HepG2 (cell line): ENCODE measurements around the gene CAMK1D. TPM values are rescaled to one million over a fixed set of nuclear protein-coding genes. Genes with fewer than 3 reads are reported as not detected.

Source experiments
- ATAC-seq: fragments of 200-7000 bp; cut with Tn5 transposase; 3 replicates; pipeline ENCODE4 v1.9.1; 2020; ENCODE audit warnings: mild to moderate bottlenecking, moderate library complexity
- BruUV-seq: library from RNA; stranded (reverse); fragments of 400-500 nt; replicated peaks from 2 replicates; lab custom pipeline; 2021; lab: Mats Ljungman, UMichigan
- CTCF ChIA-PET: fragments of 300-600 bp; formaldehyde crosslinking; extraction: SDS; loops from one replicate; lab custom pipeline; 2021; ENCODE audit warnings: low total read pairs, inconsistent platforms, low intra/inter-chr PET ratio; lab: Yijun Ruan, JAX
- POLR2A ChIA-PET: fragments of 350-600 bp; sonication (Branson Sonifier 250); formaldehyde crosslinking; loops from one replicate; lab custom pipeline; 2020; ENCODE audit warnings: antibody characterized with exemption, inconsistent platforms; lab: Yijun Ruan, JAX
- DNase-seq: peaks from one replicate; pipeline ENCODE4 v3.0.0-alpha.2; 2015; ENCODE audit warnings: low spot score
- FAIRE-seq: peaks from 3 replicates; lab custom pipeline; 2011; peaks lifted over from hg19 to GRCh38; lab: Jason Lieb, UNC
- H2AFZ ChIP-seq: one replicate; pipeline ENCODE4 v1.6.1; 2011; ENCODE audit warnings: low read length, inconsistent platforms
- H3K27ac ChIP-seq: fragments of 300-600 bp; 3 replicates; pipeline ENCODE4 v1.8.0; 2011; ENCODE audit warnings: mixed run types, mild to moderate bottlenecking, mixed read lengths, low read length, inconsistent platforms; ENCODE audit not compliant: insufficient read depth; ENCODE audit errors: extremely low read length
- H3K27me3 ChIP-seq, 2 experiments: fragments of 200-600 bp in 1 of 2; 2 replicates in 1 of 2; 3 replicates in 1 of 2; pipeline versions ENCODE4 v1.6.0 to v1.8.0; 2011; ENCODE audit warnings: low read length in 2 of 2, mild to moderate bottlenecking in 2 of 2, moderate library complexity in 2 of 2, inconsistent platforms in 1 of 2; ENCODE audit not compliant: insufficient read depth in 2 of 2, control insufficient read depth in 1 of 2
- H3K36me3 ChIP-seq, 2 experiments: fragments of 200-600 bp in 1 of 2; replicated peaks in 1 of 2; 2 replicates in 1 of 2; 3 replicates in 1 of 2; pipeline versions ENCODE4 v1.5.1 to v1.8.0; 2011; ENCODE audit warnings: low read length in 2 of 2, inconsistent platforms in 1 of 2; ENCODE audit not compliant: insufficient read depth in 2 of 2, control insufficient read depth in 1 of 2
- H3K4me1 ChIP-seq: 2 replicates; pipeline ENCODE4 v1.5.1; 2012; ENCODE audit warnings: low read length, inconsistent platforms; ENCODE audit not compliant: insufficient read depth
- H3K4me2 ChIP-seq: 2 replicates; pipeline ENCODE4 v1.6.0; 2011; ENCODE audit warnings: low read depth, low read length, inconsistent platforms
- H3K4me3 ChIP-seq, 3 experiments: fragments of 200-600 bp in 1 of 3; sonication (generic), shearing (Covaris generic) in 1 of 3; replicated peaks in 1 of 3; 2 replicates each; pipeline ENCODE4 v1.5.1; 2011 to 2016; ENCODE audit warnings: low read length in 3 of 3, inconsistent platforms in 2 of 3, low read depth in 2 of 3, mild to moderate bottlenecking in 2 of 3, control low read depth in 1 of 3, mixed read lengths in 1 of 3; ENCODE audit not compliant: insufficient read depth in 1 of 3
- H3K79me2 ChIP-seq: one replicate; pipeline ENCODE4 v1.6.1; 2011; ENCODE audit warnings: low read length, inconsistent platforms; ENCODE audit not compliant: insufficient read depth
- H3K9ac ChIP-seq: 2 replicates; pipeline ENCODE4 v1.6.0; 2011; ENCODE audit warnings: mild to moderate bottlenecking, low read depth, low read length, inconsistent platforms; ENCODE audit not compliant: insufficient read depth
- H3K9me3 ChIP-seq: 2 replicates; pipeline ENCODE4 v1.5.1; 2012; ENCODE audit warnings: mild to moderate bottlenecking, low read length
- H4K20me1 ChIP-seq: 2 replicates; pipeline ENCODE4 v1.6.0; 2011; ENCODE audit warnings: inconsistent platforms, mild to moderate bottlenecking, low read length, moderate library complexity; ENCODE audit not compliant: insufficient read depth
- BHLHE40 ChIP-seq: IDR thresholded peaks from 2 replicates; pipeline ENCODE4 v1.6.1; 2011; ENCODE audit warnings: low read length, improper control_type of control experiment
- KDM5A ChIP-seq: fragments of 200-600 bp; sonication (generic); IDR thresholded peaks from 2 replicates; pipeline ENCODE4 v1.7.0; 2018; ENCODE audit warnings: antibody characterized with exemption, mild to moderate bottlenecking, low read length, borderline replicate concordance
- KLF9 ChIP-seq: IDR thresholded peaks from 2 replicates; pipeline ENCODE4 v1.6.1; 2016; ENCODE audit warnings: low read depth
- MEIS2 ChIP-seq: sonication (generic); formaldehyde crosslinking; IDR thresholded peaks from 2 replicates; pipeline ENCODE4 v1.9.0; 2021; ENCODE audit warnings: mild to moderate bottlenecking, missing genetic modification reagents
- SMARCC2 ChIP-seq: fragments of 450-650 bp; IDR thresholded peaks from 2 replicates; pipeline ENCODE4 v1.6.1; 2017; ENCODE audit warnings: antibody characterized with exemption, mild to moderate bottlenecking
- SMARCE1 ChIP-seq: fragments of 450-650 bp; IDR thresholded peaks from 2 replicates; pipeline ENCODE4 v1.6.1; 2017; ENCODE audit warnings: borderline replicate concordance
- ZNF224 ChIP-seq: sonication (generic); formaldehyde crosslinking; IDR thresholded peaks from 2 replicates; pipeline ENCODE4 v1.5.0; 2020; ENCODE audit warnings: mild to moderate bottlenecking, missing genetic modification reagents
- ZNF337 ChIP-seq: sonication (generic); formaldehyde crosslinking; IDR thresholded peaks from 2 replicates; pipeline ENCODE4 v1.5.1; 2020; ENCODE audit warnings: missing genetic modification reagents, low read depth, mild to moderate bottlenecking, borderline replicate concordance
- ZNF670 ChIP-seq: sonication (generic); formaldehyde crosslinking; IDR thresholded peaks from 2 replicates; pipeline ENCODE4 v1.8.0; 2022; ENCODE audit warnings: mild to moderate bottlenecking, missing genetic modification reagents, borderline replicate concordance
- ZNF672 ChIP-seq: sonication (generic); formaldehyde crosslinking; IDR thresholded peaks from 2 replicates; pipeline ENCODE4 v1.8.1; 2022; ENCODE audit warnings: missing genetic modification reagents
- ZSCAN29 ChIP-seq: sonication (generic); formaldehyde crosslinking; conservative IDR thresholded peaks from 2 replicates; pipeline ENCODE4 v1.4.0; 2020; ENCODE audit warnings: mild to moderate bottlenecking, missing genetic modification reagents
- WGBS: methylation state at CpG from one replicate; pipeline ENCODE4 v1.1.6; 2017; ENCODE audit warnings: low lambda C conversion rate; 5-methylcytosine and 5-hydroxymethylcytosine counted together
- in situ Hi-C: cut with HindIII; loops from 2 replicates; pipeline ENCODE4 v1.10.0; 2017; ENCODE audit warnings: low pct_unique_long_range_greater_than_20kb; ENCODE audit not compliant: extremely low pct_ligation_motif_present
- intact Hi-C: fragments of 100-400 bp; cut with micrococcal nuclease; formaldehyde crosslinking; loops from one replicate; pipeline ENCODE4 v1.10.0; 2022; ENCODE audit not compliant: unreplicated experiment
- polyA plus RNA-seq, 8 experiments: library from polyadenylated mRNA; depleted of rRNA in 3 of 8; stranded (reverse) in 7 of 8; unstranded in 1 of 8; fragments of >200 nt; fragmentation: Illumina TruSeq in 4 of 8; extraction: Trizol in 4 of 8; gene quantifications; 2 replicates each; pipeline versions ENCODE4 v1.2.1 to v1.2.3, GENCODE V29; 2011 to 2016; ENCODE audit warnings: low read depth in 4 of 8, missing spikeins in 1 of 8, mixed read lengths in 1 of 8; ENCODE audit not compliant: insufficient read depth in 1 of 8
- total RNA-seq, 5 experiments: library from RNA; depleted of rRNA; stranded (reverse); fragments of >200 nt; fragmentation: Illumina TruSeq; extraction: Trizol; gene quantifications; 2 replicates each; pipeline ENCODE4 v1.2.3, GENCODE V29; 2016; ENCODE audit warnings: low read depth in 1 of 5
- TF ChIP-seq, protein P1 (sequence below): sonication (generic); formaldehyde crosslinking; IDR thresholded peaks from 2 replicates; pipeline ENCODE4 v1.4.0; 2020; ENCODE audit warnings: missing genetic modification reagents
- TF ChIP-seq, protein P2 (sequence below): sonication (generic); formaldehyde crosslinking; IDR thresholded peaks from 2 replicates; pipeline ENCODE4 v1.4.0; 2020; ENCODE audit warnings: missing genetic modification reagents
- TF ChIP-seq, protein P3 (sequence below): IDR thresholded peaks from 2 replicates; pipeline ENCODE4 v1.6.1; 2016; ENCODE audit warnings: missing genetic modification reagents, missing compliant biosample characterization
- TF ChIP-seq, protein P4 (sequence below), 2 experiments: sonication (generic) in 1 of 2; formaldehyde crosslinking in 1 of 2; IDR thresholded peaks; 2 replicates each; pipeline versions ENCODE4 v1.4.0 to v1.6.1; 2016 to 2020; ENCODE audit warnings: borderline replicate concordance in 1 of 2, low read depth in 1 of 2, mild to moderate bottlenecking in 1 of 2, missing genetic modification reagents in 1 of 2

Gene CAMK1D
- total and polyA plus RNA-seq, 2 of the 13 experiments (the other 11 are each of a cell fraction or from before 2014, with no cell fraction given), result under 0.01 TPM; not detected in 1

DNA sequence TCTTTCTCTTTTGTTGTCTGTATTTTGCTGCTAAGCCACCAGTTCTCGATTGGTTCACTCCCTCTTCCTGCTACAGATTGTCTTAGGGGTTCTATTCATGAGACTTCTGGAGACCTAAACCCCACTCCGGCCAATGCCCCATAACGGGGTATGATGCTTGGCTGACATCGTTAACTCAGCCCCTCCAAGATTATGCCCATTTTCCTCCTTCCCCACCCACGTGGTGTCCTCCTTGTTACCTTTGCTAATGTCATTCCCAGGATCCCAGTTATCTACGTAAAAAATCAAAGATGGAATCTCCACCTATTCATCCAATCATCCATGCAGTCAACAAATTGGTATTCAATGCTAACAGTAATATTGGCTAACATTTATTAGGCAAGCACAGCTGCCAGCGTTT, 228.3 kb downstream of the CAMK1D start (continued):
- TF ChIP-seq, protein P1, sequence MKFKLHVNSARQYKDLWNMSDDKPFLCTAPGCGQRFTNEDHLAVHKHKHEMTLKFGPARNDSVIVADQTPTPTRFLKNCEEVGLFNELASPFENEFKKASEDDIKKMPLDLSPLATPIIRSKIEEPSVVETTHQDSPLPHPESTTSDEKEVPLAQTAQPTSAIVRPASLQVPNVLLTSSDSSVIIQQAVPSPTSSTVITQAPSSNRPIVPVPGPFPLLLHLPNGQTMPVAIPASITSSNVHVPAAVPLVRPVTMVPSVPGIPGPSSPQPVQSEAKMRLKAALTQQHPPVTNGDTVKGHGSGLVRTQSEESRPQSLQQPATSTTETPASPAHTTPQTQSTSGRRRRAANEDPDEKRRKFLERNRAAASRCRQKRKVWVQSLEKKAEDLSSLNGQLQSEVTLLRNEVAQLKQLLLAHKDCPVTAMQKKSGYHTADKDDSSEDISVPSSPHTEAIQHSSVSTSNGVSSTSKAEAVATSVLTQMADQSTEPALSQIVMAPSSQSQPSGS (CRISPR knock-in tag), result no peak
- TF ChIP-seq ZNF224 (CRISPR knock-in tag), result no peak
- TF ChIP-seq, protein P2, sequence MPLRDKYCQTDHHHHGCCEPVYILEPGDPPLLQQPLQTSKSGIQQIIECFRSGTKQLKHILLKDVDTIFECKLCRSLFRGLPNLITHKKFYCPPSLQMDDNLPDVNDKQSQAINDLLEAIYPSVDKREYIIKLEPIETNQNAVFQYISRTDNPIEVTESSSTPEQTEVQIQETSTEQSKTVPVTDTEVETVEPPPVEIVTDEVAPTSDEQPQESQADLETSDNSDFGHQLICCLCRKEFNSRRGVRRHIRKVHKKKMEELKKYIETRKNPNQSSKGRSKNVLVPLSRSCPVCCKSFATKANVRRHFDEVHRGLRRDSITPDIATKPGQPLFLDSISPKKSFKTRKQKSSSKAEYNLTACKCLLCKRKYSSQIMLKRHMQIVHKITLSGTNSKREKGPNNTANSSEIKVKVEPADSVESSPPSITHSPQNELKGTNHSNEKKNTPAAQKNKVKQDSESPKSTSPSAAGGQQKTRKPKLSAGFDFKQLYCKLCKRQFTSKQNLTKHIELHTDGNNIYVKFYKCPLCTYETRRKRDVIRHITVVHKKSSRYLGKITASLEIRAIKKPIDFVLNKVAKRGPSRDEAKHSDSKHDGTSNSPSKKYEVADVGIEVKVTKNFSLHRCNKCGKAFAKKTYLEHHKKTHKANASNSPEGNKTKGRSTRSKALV, result no peak
- TF ChIP-seq, protein P3, sequence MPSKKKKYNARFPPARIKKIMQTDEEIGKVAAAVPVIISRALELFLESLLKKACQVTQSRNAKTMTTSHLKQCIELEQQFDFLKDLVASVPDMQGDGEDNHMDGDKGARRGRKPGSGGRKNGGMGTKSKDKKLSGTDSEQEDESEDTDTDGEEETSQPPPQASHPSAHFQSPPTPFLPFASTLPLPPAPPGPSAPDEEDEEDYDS, result no peak
- no peak for TF ChIP-seq KDM5A
- no peak for TF ChIP-seq ZNF670 (CRISPR knock-in tag)
- TF ChIP-seq ZNF337 (CRISPR knock-in tag), result no peak

DNA sequence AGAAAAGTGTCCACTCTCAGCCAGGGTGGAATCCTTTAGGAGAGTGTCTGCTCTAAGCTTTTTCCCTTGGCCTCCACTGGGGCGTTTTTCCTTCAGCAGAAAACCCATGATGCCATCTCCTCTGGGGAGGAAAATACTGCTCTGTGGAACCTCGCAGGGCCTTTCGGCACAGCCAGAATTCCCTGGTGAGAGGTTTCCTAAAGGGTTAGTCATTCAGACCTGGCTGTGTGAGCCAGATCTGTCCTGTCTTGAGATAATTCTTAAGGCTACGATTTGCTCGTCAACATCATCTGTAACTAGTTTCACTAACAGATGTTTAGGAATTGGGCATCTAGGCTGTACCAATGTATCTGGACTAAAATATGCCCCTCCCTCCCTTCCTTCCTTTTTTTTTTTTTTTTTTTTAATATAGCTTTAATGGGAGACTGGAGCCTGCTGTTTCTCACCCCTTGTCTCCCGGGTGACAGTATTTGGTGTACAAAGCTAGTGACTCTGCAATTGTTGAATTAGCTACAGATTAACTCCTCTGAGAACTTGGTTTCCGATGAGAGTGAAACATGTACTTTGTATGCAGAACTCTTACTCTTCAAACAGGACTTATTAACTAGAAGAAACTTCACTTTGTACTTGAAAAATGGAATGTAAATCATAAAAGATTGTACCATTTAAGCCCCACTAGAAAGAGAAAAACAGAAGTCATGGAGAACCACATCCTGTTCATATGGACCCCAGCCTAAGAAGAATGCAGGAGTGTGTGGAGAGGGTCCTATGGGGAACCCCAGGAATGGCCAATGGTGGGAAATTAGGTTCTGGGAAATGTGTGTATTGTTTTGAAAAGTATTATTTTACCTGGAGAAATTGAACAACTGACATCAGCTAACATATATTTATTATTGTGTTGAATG, 230.9 kb downstream of the CAMK1D start:
- BruUV-seq, result no TSS peak
- CTCF ChIA-PET, result no interaction called here
- TF ChIP-seq BHLHE40 (no peak), KLF9 (CRISPR knock-in tag) (no peak), ZNF672 (no peak), SMARCC2 (no peak), SMARCE1 (no peak), MEIS2 (CRISPR knock-in tag) (no peak), ZSCAN29 (CRISPR knock-in tag) (no peak)
- TF ChIP-seq, protein P4, sequence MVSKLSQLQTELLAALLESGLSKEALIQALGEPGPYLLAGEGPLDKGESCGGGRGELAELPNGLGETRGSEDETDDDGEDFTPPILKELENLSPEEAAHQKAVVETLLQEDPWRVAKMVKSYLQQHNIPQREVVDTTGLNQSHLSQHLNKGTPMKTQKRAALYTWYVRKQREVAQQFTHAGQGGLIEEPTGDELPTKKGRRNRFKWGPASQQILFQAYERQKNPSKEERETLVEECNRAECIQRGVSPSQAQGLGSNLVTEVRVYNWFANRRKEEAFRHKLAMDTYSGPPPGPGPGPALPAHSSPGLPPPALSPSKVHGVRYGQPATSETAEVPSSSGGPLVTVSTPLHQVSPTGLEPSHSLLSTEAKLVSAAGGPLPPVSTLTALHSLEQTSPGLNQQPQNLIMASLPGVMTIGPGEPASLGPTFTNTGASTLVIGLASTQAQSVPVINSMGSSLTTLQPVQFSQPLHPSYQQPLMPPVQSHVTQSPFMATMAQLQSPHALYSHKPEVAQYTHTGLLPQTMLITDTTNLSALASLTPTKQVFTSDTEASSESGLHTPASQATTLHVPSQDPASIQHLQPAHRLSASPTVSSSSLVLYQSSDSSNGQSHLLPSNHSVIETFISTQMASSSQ (IDR thresholded peaks at IDR 0.05; ENCODE audit: low read depth), result no peak
- TF ChIP-seq, protein P4 (CRISPR knock-in tag; IDR thresholded peaks at IDR 0.05; ENCODE audit: borderline replicate concordance), result no peak

More for the DNA sequence above, 230.9 kb downstream of the CAMK1D start:
- POLR2A ChIA-PET, result no interaction called here
- in situ Hi-C loops, result no loop called here
- H2AFZ ChIP-seq, result no peak overlapping the region
- peaks cover 7% of the 10 kb centered on the region; the same call in 1 of the 2 replicates for H3K9me3 ChIP-seq
- WGBS, result 45% methylated on average over 7 of the region's 7 CpGs
- H3K36me3 ChIP-seq, result no peaks in the 10 kb centered on the region
- ATAC-seq (no peak), FAIRE-seq (no peak), DNase-seq (no peak)
- intact Hi-C loops, result no loop called here
- no peaks in the 10 kb centered on the region for H3K4me1 ChIP-seq
- no peaks in the 10 kb centered on the region; a peak in 1 of 5 replicates for H3K27me3 ChIP-seq
- no peak overlapping the region for H3K9ac ChIP-seq
- no peak overlapping the region for H3K4me3 ChIP-seq
- H3K79me2 ChIP-seq, result no peaks in the 10 kb centered on the region
- H4K20me1 ChIP-seq, result no peaks in the 10 kb centered on the region
- no peak overlapping the region for H3K4me2 ChIP-seq
- H3K27ac ChIP-seq, result no peak overlapping the region
